GM13977 (cell line): Measurements from ENCODE around the gene MAPK8IP3.

Experiments used
- DNase-seq: peaks from one replicate; pipeline ENCODE4 v3.0.0; 2012; ENCODE audit warnings: low spot score
- CTCF ChIP-seq: IDR thresholded peaks from 2 replicates; pipeline ENCODE4 v1.5.1; 2012; ENCODE audit warnings: mild to moderate bottlenecking, control low read depth; ENCODE audit not compliant: insufficient read depth; ENCODE audit errors: extremely low read depth, missing control alignments
- in situ Hi-C: fragments of 300-500 bp; cut with MboI; formaldehyde crosslinking; loops from one replicate; pipeline ENCODE4 v1.12.0; 2022; ENCODE audit warnings: low sequenced_read_pairs, low pct_unique_long_range_greater_than_20kb, mixed read lengths, inconsistent platforms; ENCODE audit not compliant: unreplicated experiment

MAPK8IP3 gene

GRCh38 chr16:1776672-1776955 lies 70.6 kb downstream of the MAPK8IP3 start:
- no peak for TF ChIP-seq CTCF
- no peak for DNase-seq
- in situ Hi-C loops: no loop called here

GRCh38 chr16:1776991-1777374 lies 71.0 kb downstream of the MAPK8IP3 start:
- in situ Hi-C loops: no loop called here

GRCh38 chr16:1777375-1778199 lies 71.6 kb downstream of the MAPK8IP3 start:
- no peak for DNase-seq
- in situ Hi-C loops: no loop called here
- no peak for TF ChIP-seq CTCF

More at GRCh38 chr16:1776991-1777374, 71.0 kb downstream of the MAPK8IP3 start:
- DNase-seq: no peak
- TF ChIP-seq CTCF: no peak

- DNase-seq: no peak
- TF ChIP-seq CTCF: no peak
- in situ Hi-C loops: no loop called here
Measured at GRCh38 chr16:1778200-1779179, 72.5 kb downstream of the MAPK8IP3 start.

GRCh38 chr16:1779234-1779701 lies 73.3 kb downstream of the MAPK8IP3 start:
- no peak for TF ChIP-seq CTCF
- DNase-seq: no peak
- in situ Hi-C loops: no loop called here

- TF ChIP-seq CTCF: no peak
- no peak for DNase-seq
- in situ Hi-C loops: no loop called here
Measured at GRCh38 chr16:1779741-1780676, 74.0 kb downstream of the MAPK8IP3 start.
